Neural progenitor cell (in vitro differentiated cells): ENCODE measurements around the gene EPHB2.

ENCODE experiments used
- EZH2 ChIP-seq: fragments of 200-600 bp; sonication (generic); IDR thresholded peaks from 2 replicates; pipeline ENCODE4 v1.6.1; 2017; ENCODE audit warnings: antibody characterized with exemption, mild to moderate bottlenecking, moderate library complexity
- TF ChIP-seq, protein P1 (sequence below): fragments of 200-600 bp; sonication (generic); IDR thresholded peaks from 2 replicates; pipeline ENCODE4 v1.5.1; 2017; ENCODE audit warnings: antibody characterized with exemption, mild to moderate bottlenecking

- TF ChIP-seq, protein P1, sequence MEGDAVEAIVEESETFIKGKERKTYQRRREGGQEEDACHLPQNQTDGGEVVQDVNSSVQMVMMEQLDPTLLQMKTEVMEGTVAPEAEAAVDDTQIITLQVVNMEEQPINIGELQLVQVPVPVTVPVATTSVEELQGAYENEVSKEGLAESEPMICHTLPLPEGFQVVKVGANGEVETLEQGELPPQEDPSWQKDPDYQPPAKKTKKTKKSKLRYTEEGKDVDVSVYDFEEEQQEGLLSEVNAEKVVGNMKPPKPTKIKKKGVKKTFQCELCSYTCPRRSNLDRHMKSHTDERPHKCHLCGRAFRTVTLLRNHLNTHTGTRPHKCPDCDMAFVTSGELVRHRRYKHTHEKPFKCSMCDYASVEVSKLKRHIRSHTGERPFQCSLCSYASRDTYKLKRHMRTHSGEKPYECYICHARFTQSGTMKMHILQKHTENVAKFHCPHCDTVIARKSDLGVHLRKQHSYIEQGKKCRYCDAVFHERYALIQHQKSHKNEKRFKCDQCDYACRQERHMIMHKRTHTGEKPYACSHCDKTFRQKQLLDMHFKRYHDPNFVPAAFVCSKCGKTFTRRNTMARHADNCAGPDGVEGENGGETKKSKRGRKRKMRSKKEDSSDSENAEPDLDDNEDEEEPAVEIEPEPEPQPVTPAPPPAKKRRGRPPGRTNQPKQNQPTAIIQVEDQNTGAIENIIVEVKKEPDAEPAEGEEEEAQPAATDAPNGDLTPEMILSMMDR: no peak
- TF ChIP-seq EZH2: no peak
Measured at GRCh38 chr1:22755641-22756040, 45.0 kb downstream of the EPHB2 start.
